Sigmoid colon (tissue), 4 donors: Measurements from ENCODE around the gene BCAS1.

Experiments used
- EP300 ChIP-seq, 4 donors: sonication (generic); formaldehyde crosslinking; IDR thresholded peaks; one replicate each; pipeline ENCODE4 v1.6.1; 2017; ENCODE audit warnings: antibody characterized with exemption in 4 of 4
- POLR2AphosphoS5 ChIP-seq, 4 donors: sonication (generic); formaldehyde crosslinking; IDR thresholded peaks; one replicate each; pipeline ENCODE4 v1.6.1; 2017; ENCODE audit warnings: antibody characterized with exemption in 4 of 4
- TF ChIP-seq, protein P1 (sequence below), 4 experiments: fragments of 450-650 bp in 3 of 4; fragments of 200-600 bp in 1 of 4; IDR thresholded peaks; one replicate each; pipeline ENCODE4 v1.5.1; 2016 to 2019; ENCODE audit warnings: antibody characterized with exemption in 4 of 4, mild to moderate bottlenecking in 3 of 4, moderate library complexity in 2 of 4

DNA sequence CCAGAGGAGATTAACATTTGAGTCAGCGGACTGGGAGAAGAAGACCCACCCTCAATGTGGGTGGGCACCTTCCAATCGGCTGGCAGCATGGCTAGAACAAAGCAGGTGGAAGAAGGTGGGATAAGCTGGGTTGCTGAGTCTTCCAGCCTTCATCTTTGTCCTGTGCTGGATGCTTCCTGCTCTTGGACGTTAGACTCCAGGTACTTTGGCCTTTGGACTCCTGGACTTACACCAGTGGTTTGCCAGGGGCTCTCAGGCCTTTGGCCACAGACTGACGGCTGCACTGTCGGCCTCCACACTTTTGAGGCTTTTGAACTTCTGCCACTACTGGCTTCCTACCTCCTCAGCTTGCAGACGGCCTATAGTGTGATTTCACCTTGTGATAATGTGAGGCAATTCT lies 50.8 kb downstream of the BCAS1 start:
- TF ChIP-seq, protein P1, sequence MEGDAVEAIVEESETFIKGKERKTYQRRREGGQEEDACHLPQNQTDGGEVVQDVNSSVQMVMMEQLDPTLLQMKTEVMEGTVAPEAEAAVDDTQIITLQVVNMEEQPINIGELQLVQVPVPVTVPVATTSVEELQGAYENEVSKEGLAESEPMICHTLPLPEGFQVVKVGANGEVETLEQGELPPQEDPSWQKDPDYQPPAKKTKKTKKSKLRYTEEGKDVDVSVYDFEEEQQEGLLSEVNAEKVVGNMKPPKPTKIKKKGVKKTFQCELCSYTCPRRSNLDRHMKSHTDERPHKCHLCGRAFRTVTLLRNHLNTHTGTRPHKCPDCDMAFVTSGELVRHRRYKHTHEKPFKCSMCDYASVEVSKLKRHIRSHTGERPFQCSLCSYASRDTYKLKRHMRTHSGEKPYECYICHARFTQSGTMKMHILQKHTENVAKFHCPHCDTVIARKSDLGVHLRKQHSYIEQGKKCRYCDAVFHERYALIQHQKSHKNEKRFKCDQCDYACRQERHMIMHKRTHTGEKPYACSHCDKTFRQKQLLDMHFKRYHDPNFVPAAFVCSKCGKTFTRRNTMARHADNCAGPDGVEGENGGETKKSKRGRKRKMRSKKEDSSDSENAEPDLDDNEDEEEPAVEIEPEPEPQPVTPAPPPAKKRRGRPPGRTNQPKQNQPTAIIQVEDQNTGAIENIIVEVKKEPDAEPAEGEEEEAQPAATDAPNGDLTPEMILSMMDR (IDR thresholded peaks at IDR 0.05), result no peak
- TF ChIP-seq POLR2AphosphoS5 (IDR thresholded peaks at IDR 0.05) (no peak), EP300 (IDR thresholded peaks at IDR 0.05) (no peak)
